GM12874 (cell line): ENCODE data around the gene TMCC3.

ENCODE experiments used
- CTCF ChIP-seq: IDR thresholded peaks from 2 replicates; pipeline ENCODE4 v1.5.1; 2011; ENCODE audit warnings: low read depth, mild to moderate bottlenecking, control low read depth, low read length, moderate library complexity; ENCODE audit not compliant: insufficient read depth

TMCC3 gene

GRCh38 chr12:94620621-94621020, 29.7 kb downstream of the TMCC3 start:
- TF ChIP-seq CTCF: no peak

- no peak for TF ChIP-seq CTCF
Observed at GRCh38 chr12:94618995-94619695, 31.2 kb downstream of the TMCC3 start.

- TF ChIP-seq CTCF: no peak
Observed at GRCh38 chr12:94617101-94617500, 33.3 kb downstream of the TMCC3 start.

- no peak for TF ChIP-seq CTCF
Observed at GRCh38 chr12:94616203-94616729, 34.1 kb downstream of the TMCC3 start.

GRCh38 chr12:94615260-94616181, 34.8 kb downstream of the TMCC3 start:
- TF ChIP-seq CTCF: no peak

GRCh38 chr12:94614288-94614721, 36.1 kb downstream of the TMCC3 start:
- TF ChIP-seq CTCF: no peak

- TF ChIP-seq CTCF: no peak
Observed at GRCh38 chr12:94609917-94610443, 40.4 kb downstream of the TMCC3 start.
